ENCODE data around the gene CORO2B. TPM values are rescaled to one million over a fixed set of nuclear protein-coding genes. Genes with fewer than 3 reads are reported as not detected.

Gene CORO2B
- total RNA-seq, 4 donors from 2014 or later = 1.3 to 3.3 (median 2.3) TPM

DNA sequence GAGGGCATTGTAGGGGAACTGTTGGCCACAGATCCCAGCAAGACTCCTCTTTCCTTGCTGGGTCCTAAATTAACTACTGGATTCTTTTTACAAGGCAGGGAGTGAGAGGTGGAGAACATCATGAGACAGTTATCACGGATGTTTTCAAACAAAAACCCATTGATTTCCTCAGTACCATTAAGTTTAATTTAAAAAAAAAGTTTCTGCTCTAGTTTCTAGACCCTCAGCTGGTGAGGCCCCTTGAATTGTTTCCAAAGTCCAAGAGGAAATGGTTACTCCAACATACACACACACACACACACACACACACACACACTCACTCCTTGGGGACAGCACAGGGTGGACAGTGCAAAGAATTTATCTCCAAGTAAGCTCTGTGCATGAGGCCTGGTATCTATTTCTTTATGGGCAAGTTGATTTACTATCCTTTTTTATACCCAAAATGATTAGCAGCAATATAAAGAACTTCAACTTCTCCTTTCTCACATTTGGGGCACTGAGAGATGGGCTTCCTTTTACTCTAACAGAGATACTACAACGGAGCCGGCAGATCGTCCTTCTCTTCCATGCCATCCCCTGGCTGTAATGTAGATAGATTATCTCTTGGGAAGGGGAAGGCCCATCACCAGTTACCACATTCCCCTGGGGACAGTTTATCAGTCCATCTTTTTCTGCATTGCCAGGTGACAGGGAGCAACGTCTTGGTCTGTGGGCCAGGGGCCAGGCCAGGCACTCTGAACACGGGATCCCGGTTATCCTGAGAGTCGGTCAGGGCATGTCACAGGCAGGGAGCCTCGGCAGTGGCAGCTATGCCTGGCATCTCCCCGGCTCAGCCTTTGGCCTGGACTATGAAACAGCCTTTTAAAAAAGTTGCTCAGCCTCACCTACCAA is 54.7 kb downstream of the CORO2B start:
- 68% methylated on average over 10 of the region's 10 CpGs for WGBS
- Histone ChIP-seq H3K27me3 (no peaks in the 10 kb centered on the region), H3K4me1 (peaks cover 40% of the 10 kb centered on the region), H3K27ac (no peak overlapping the region), H3K4me3 (no peak overlapping the region), H3K9me3 (no peaks in the 10 kb centered on the region), H3K36me3 (no peaks in the 10 kb centered on the region)
- no peak for DNase-seq (ENCODE audit: low spot score in 2 of 2)
- TF ChIP-seq, protein P1, sequence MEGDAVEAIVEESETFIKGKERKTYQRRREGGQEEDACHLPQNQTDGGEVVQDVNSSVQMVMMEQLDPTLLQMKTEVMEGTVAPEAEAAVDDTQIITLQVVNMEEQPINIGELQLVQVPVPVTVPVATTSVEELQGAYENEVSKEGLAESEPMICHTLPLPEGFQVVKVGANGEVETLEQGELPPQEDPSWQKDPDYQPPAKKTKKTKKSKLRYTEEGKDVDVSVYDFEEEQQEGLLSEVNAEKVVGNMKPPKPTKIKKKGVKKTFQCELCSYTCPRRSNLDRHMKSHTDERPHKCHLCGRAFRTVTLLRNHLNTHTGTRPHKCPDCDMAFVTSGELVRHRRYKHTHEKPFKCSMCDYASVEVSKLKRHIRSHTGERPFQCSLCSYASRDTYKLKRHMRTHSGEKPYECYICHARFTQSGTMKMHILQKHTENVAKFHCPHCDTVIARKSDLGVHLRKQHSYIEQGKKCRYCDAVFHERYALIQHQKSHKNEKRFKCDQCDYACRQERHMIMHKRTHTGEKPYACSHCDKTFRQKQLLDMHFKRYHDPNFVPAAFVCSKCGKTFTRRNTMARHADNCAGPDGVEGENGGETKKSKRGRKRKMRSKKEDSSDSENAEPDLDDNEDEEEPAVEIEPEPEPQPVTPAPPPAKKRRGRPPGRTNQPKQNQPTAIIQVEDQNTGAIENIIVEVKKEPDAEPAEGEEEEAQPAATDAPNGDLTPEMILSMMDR (IDR thresholded peaks at IDR 0.05) = no peak
- TF ChIP-seq POLR2A (IDR thresholded peaks at IDR 0.05) = no peak
- TF ChIP-seq POLR2AphosphoS5 (IDR thresholded peaks at IDR 0.05) = no peak
- no peak for TF ChIP-seq EP300 (IDR thresholded peaks at IDR 0.05)

DNA sequence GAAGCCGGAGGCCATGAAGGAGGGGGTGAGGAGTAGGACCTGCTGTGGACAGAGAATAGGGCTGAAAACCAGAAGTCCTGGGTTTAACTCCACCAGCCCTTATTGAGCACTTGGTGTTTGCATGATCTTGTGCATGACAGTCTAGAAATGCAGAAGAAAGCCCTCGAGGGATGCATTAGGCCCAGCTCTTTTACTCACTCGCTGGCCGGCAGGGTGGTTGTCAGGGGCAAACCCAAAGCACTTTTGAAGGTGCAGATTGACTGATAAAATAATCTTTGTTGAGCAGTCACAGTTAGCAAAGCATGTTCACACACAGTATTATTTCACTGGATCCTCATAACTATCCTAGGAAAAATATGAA is 55.3 kb downstream of the CORO2B start:
- Histone ChIP-seq H3K9me3 (no peaks in the 10 kb centered on the region), H3K27ac (no peak overlapping the region), H3K36me3 (no peaks in the 10 kb centered on the region), H3K4me3 (no peak overlapping the region), H3K4me1 (peaks cover 46% of the 10 kb centered on the region), H3K27me3 (no peaks in the 10 kb centered on the region)
- WGBS = 87% methylated on average over 4 of the region's 4 CpGs
- no peak for DNase-seq (ENCODE audit: low spot score in 2 of 2)
- no peak for TF ChIP-seq POLR2A (IDR thresholded peaks at IDR 0.05)
- TF ChIP-seq POLR2AphosphoS5 (IDR thresholded peaks at IDR 0.05) = no peak
- TF ChIP-seq EP300 (IDR thresholded peaks at IDR 0.05) = no peak
- TF ChIP-seq, protein P1 (IDR thresholded peaks at IDR 0.05) = no peak

DNA sequence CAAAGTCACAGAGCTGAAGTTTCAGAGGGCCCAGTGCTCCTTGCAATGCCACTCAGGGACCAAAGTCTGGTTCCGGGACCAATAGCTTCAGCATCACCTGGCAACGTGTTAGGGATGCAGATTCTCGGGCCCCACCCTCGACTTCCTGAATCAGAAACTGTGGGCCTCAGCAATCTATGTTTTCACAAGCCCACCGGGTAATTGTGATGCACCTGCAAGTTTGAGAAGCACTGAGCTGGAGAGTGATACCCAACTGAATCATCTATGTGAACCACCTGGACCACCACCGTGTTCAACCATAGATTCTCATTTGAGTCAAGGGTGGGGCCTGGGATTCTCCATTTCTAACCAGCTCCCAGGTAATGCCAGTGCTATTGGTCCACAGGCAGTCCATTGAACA is 55.7 kb downstream of the CORO2B start:
- H3K27ac ChIP-seq = no peak overlapping the region
- H3K4me1 ChIP-seq = peaks cover 50% of the 10 kb centered on the region

DNA sequence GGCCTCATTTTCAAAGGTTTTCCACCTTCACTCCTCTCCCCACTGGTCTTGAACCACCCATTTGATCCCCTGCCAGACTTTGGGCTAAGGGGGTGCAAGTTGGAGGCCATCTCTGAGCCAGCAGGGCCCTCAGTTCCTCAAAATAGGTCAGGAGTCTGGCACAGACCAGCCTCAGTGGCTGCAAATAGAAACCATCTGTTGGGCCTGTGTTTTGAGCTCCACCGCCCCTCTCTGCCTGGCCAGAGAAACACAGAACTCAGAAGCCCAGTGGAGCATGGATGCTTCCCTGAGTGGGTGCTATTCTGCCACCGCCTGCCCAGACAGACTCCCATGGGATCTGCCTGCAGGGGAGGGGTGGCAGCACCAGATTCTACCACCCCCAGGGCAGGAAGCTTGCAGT is 56.3 kb downstream of the CORO2B start:
- Histone ChIP-seq H3K4me3 (no peak overlapping the region), H3K36me3 (no peaks in the 10 kb centered on the region), H3K9me3 (no peaks in the 10 kb centered on the region), H3K27me3 (no peaks in the 10 kb centered on the region), H3K4me1 (peaks cover 56% of the 10 kb centered on the region), H3K27ac (no peak overlapping the region)
- DNase-seq (ENCODE audit: low spot score in 2 of 2) = no peak
- 100% methylated on average over 1 of the region's 2 CpGs for WGBS
- TF ChIP-seq POLR2A (IDR thresholded peaks at IDR 0.05) = no peak
- no peak for TF ChIP-seq EP300 (IDR thresholded peaks at IDR 0.05)
- TF ChIP-seq, protein P1 (IDR thresholded peaks at IDR 0.05) = no peak
- TF ChIP-seq POLR2AphosphoS5 (IDR thresholded peaks at IDR 0.05) = no peak

More for the DNA sequence above, 55.7 kb downstream of the CORO2B start:
- Histone ChIP-seq H3K9me3 (no peaks in the 10 kb centered on the region), H3K36me3 (no peaks in the 10 kb centered on the region), H3K4me3 (no peak overlapping the region), H3K27me3 (no peaks in the 10 kb centered on the region)
- TF ChIP-seq, protein P1 (IDR thresholded peaks at IDR 0.05) = no peak
- TF ChIP-seq POLR2A (IDR thresholded peaks at IDR 0.05) (no peak), POLR2AphosphoS5 (IDR thresholded peaks at IDR 0.05) (no peak)
- DNase-seq (ENCODE audit: low spot score in 2 of 2) = no peak
- 91% methylated on average over 6 of the region's 6 CpGs for WGBS

DNA sequence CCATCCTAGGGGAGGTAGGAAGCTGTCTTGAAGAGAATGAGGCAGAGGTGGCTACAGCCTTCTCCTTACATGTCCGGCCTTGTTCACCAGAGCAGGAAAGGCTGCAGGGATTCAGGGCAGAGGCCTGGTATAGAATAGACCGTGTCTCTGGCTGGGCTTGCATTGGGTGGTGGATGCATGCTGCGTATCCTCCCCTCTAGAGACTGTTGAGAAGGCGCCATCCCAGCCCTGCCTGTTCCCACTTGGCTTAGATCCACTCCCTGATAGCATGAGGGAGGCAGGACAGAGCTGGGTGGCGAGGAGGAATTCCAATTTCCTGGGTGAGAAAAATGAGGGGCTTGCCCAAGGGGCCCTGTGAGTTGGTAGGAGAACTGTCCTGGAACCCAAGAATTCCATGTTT is 57.5 kb downstream of the CORO2B start:
- no peaks in the 10 kb centered on the region for H3K9me3 ChIP-seq
- H3K27me3 ChIP-seq = no peaks in the 10 kb centered on the region
- DNase-seq (ENCODE audit: low spot score in 2 of 2) = no peak
- H3K36me3 ChIP-seq = no peaks in the 10 kb centered on the region
- WGBS = 72% methylated on average over 5 of the region's 5 CpGs
- H3K4me3 ChIP-seq = no peak overlapping the region
- no peak for TF ChIP-seq POLR2A (IDR thresholded peaks at IDR 0.05)
- TF ChIP-seq POLR2AphosphoS5 (IDR thresholded peaks at IDR 0.05) = no peak
- no peak for TF ChIP-seq EP300 (IDR thresholded peaks at IDR 0.05)
- TF ChIP-seq, protein P1 (IDR thresholded peaks at IDR 0.05) = no peak
- peaks cover 63% of the 10 kb centered on the region for H3K4me1 ChIP-seq
- H3K27ac ChIP-seq = no peak overlapping the region
